ENCODE results near the gene HDC. TPM values are rescaled to one million over a fixed set of nuclear protein-coding genes. Genes with fewer than 3 reads are reported as not detected.
A peak's percentile ranks its signal among the peaks of the same experiment; 100 is the strongest.

The HDC gene
- total RNA-seq, 2 experiments from 2014 or later: 0.13 TPM; not detected in 1

DNA sequence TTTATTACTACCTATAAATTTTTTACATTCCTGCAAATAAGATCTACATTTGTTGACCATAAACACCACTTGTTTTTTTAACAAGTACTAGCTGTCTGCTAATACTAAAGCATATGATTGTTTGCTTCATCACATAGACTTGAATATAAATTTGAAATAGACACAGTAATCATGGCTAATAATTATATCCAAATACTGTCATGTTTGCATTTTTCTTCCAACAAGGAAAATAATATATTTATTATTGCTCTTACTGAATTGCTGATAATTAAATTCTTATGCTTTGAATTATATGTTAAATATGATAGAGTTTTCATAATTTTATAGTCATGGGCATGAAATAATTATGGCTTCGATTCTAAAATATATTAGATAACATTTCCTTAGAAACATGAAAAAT lies 40.5 kb downstream of the HDC start:
- no peak overlapping the region for H3K27ac Mint-ChIP-seq
- DNase-seq: no peak
- H3K4me1 Mint-ChIP-seq (ENCODE audit: low read depth): no peaks in the 10 kb centered on the region
- H3K4me3 Mint-ChIP-seq: no peak overlapping the region
- POLR2A ChIA-PET: no interaction called here
- ATAC-seq: no peak
- peaks cover 33% of the 10 kb centered on the region for H3K36me3 Mint-ChIP-seq (ENCODE audit: low read depth)
- H3K27me3 Mint-ChIP-seq (ENCODE audit: low read depth): no peaks in the 10 kb centered on the region
- CTCF ChIA-PET: no interaction called here
- no peaks in the 10 kb centered on the region for H3K9me3 Mint-ChIP-seq (ENCODE audit: insufficient read depth)

DNA sequence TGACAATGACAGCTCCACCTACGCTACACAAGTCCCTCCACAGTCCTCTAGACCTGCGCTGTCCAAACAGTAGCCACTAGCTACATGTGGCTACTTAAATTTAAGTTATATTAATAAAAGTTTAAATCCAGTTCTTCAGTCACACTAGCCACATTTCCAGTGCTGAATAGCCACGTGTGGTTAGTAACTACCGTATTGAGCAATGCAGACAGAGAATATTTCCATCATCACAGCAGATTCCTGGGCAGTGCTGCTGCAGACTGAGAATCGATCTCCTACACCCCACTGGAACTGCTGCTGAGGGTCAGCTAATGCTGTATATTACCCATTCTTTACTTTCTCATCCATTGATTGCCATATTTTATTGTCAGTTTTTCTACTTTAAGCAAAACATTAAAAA lies 40.9 kb downstream of the HDC start:
- Mint-ChIP-seq H3K4me1 (ENCODE audit: low read depth) (no peaks in the 10 kb centered on the region), H3K36me3 (ENCODE audit: low read depth) (peaks cover 33% of the 10 kb centered on the region), H3K9me3 (ENCODE audit: insufficient read depth) (no peaks in the 10 kb centered on the region), H3K4me3 (no peak overlapping the region), H3K27ac (no peak overlapping the region), H3K27me3 (ENCODE audit: low read depth) (no peaks in the 10 kb centered on the region)
- ChIA-PET POLR2A (no interaction called here), CTCF (no interaction called here)
- ATAC-seq (no peak), DNase-seq (no peak)

DNA sequence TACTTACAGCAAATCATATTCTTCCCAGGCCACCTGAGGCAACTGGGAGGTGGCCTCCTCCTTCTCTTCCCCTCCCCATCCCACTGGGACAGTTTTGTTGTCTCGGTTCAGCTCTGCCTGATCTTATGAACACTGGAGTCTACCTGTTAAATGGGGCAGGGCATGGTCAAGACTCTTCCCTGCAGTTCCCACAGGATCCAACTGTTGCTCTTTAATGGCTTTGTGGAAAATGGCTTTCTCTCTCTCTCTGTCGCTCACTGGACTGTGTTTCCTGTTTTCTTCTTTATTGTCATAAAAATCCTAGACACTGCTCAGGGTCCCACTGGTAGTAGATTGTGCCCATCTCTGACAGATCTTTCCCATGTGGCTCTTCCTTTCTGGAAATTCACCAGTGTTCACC lies 43.3 kb downstream of the HDC start:
- ATAC-seq (no peak), DNase-seq (no peak)
- Mint-ChIP-seq H3K9me3 (ENCODE audit: insufficient read depth) (no peaks in the 10 kb centered on the region), H3K4me3 (no peak overlapping the region), H3K27me3 (ENCODE audit: low read depth) (no peaks in the 10 kb centered on the region), H3K36me3 (ENCODE audit: low read depth) (peaks cover 19% of the 10 kb centered on the region), H3K27ac (no peak overlapping the region), H3K4me1 (ENCODE audit: low read depth) (no peaks in the 10 kb centered on the region)
- ChIA-PET POLR2A (no interaction called here), CTCF (no interaction called here)

DNA sequence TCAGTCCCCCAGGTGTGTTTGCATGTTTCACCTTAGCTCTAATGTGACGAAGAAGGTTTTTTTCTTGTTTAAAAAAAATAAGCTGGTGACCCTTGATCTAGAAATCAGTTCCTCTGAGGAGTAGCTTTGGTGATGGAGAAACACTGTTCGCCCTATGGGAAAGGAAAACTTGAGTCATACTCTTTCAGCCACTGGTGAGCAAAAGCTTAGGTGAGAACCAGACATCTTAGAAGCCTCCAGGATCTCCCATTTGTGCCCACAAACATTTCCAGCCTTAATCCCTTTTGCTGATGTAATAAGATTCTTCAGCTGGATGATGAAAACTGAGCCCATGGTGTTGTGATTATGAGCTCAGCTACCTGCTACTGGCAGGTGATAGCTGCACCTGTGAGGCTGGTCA lies 45.7 kb downstream of the HDC start:
- Mint-ChIP-seq H3K4me1 (ENCODE audit: low read depth) (no peaks in the 10 kb centered on the region), H3K36me3 (ENCODE audit: low read depth) (peaks cover 10% of the 10 kb centered on the region), H3K4me3 (no peak overlapping the region), H3K9me3 (ENCODE audit: insufficient read depth) (no peaks in the 10 kb centered on the region), H3K27me3 (ENCODE audit: low read depth) (peaks cover 6% of the 10 kb centered on the region), H3K27ac (no peak overlapping the region)
- ATAC-seq (no peak), DNase-seq (no peak)
- CTCF ChIA-PET: interaction anchor here (0.7 kb wide), 1 partner anchor 22 kb away, joined by 3 read pairs; no protein-coding TSS in a partner anchor
- POLR2A ChIA-PET: interaction anchor here (0.6 kb wide), 1 partner anchor 11 kb away, joined by 3 read pairs; no protein-coding TSS in a partner anchor

DNA sequence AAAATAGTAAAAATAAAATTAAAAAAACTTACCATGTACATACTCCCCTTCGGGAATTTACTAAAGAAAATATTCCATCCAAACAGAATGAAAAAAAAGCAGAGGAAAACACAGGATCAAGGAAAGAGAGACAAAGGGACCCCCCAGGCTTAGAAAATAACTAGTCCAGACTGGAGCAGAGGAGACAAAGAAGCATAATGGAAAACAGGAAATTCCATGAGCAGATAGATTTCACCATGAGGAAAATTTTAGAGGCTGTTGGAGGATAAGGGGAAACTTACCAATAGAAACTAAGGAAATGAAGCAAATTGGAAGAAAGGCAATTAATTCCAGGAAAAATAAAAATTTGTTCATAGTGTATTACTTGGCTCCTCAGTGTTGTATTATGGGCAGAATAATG lies 46.8 kb downstream of the HDC start:
- DNase-seq: no peak
- Mint-ChIP-seq H3K27me3 (ENCODE audit: low read depth) (peaks cover 12% of the 10 kb centered on the region), H3K27ac (no peak overlapping the region), H3K36me3 (ENCODE audit: low read depth) (peaks cover 8% of the 10 kb centered on the region), H3K9me3 (ENCODE audit: insufficient read depth) (no peaks in the 10 kb centered on the region), H3K4me1 (ENCODE audit: low read depth) (no peaks in the 10 kb centered on the region), H3K4me3 (no peak overlapping the region)
- ATAC-seq: no peak
- CTCF ChIA-PET: interaction anchor here (1.1 kb wide), 1 partner anchor 97 kb away, joined by 3 read pairs; no protein-coding TSS in a partner anchor
- POLR2A ChIA-PET: no interaction called here

DNA sequence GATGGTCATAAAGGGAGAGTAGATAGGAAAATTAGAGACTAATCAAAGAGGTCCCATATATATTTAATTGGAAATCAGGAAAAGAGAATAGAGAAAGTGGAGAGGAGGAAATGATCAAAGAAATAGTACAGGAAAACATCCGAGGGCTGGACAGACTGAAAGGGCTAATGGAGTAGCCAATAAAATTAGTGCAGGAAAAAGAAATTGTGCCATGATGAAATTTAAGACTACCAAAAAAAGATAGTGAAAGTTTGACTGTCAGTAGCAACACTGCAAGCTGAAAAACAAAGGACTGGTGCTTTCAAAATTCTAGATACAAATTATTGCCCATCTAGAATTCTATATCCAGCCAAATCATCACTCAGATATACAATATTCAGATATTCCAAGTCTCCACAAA lies 47.2 kb downstream of the HDC start:
- Mint-ChIP-seq H3K4me1 (ENCODE audit: low read depth) (no peaks in the 10 kb centered on the region), H3K9me3 (ENCODE audit: insufficient read depth) (no peaks in the 10 kb centered on the region), H3K4me3 (no peak overlapping the region), H3K36me3 (ENCODE audit: low read depth) (peaks cover 5% of the 10 kb centered on the region), H3K27me3 (ENCODE audit: low read depth) (peaks cover 14% of the 10 kb centered on the region), H3K27ac (no peak overlapping the region)
- POLR2A ChIA-PET: no interaction called here
- ATAC-seq (no peak), DNase-seq (no peak)
- CTCF ChIA-PET: interaction anchor here (1.1 kb wide), 1 partner anchor 98 kb away, joined by 3 read pairs; no protein-coding TSS in a partner anchor

DNA sequence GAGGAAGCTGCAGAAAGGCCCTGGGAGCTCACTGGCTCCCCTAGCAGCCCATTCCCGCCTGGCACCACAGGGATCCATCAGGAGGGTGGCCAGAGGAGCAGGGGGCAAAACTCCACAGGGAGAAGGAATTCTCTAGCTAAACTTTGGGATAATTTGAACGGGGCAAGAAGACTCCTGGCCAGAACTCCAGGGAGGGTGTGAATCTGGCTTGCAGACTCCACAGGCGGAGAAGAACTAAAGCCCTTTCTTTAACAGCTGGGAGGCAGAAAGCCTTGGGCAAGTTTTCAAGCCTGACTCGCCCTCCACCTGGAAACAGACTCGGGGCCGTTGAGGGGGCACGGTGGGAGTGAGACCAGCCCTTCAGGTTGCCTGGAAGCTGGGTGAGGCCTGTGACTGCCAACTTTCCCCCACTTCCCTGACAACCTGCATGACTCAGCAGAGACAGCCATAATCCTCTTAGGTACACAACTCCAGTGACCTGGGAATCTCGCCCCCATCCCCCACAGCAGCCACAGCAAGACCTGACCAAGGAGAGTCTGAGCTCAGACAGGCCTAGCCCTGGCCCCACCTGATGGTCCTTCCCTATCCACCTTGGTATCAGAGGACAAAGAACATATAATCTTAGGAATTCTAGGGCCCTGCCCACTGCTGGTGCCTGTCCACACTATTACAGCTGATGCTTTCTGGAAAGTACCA lies 54.9 kb downstream of the HDC start:
- H3K9me3 Mint-ChIP-seq (ENCODE audit: insufficient read depth): peaks cover 6% of the 10 kb centered on the region
- DNase-seq: no peak
- CTCF ChIA-PET: no interaction called here
- no peak overlapping the region for H3K4me3 Mint-ChIP-seq
- peaks cover 21% of the 10 kb centered on the region for H3K27me3 Mint-ChIP-seq (ENCODE audit: low read depth)
- peaks cover 3% of the 10 kb centered on the region for H3K4me1 Mint-ChIP-seq (ENCODE audit: low read depth)
- ATAC-seq: no peak
- peaks cover 50% of the 10 kb centered on the region for H3K36me3 Mint-ChIP-seq (ENCODE audit: low read depth)
- no peak overlapping the region for H3K27ac Mint-ChIP-seq
- POLR2A ChIA-PET: interaction anchor here (0.9 kb wide), 1 partner anchor 89 kb away, joined by 3 read pairs; no protein-coding TSS in a partner anchor

DNA sequence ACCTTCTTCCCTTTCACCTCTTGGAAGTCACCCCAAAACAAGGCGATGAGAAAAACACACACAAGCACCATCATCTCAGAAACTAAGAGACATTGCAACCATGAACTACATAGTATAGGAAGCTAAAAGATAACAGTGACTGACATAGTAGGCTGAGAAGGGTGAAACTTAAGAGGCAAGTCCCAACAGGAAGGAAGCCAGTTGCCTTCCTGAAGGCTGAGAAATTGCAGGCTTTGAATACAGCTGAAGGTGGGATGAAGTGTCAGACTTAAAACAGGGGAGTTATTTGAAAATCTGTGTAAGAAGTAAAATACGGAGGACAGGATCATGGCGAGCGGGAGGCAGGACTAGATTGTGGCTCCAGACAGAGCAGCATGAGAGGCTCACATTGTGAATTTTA lies 55.7 kb downstream of the HDC start:
- Mint-ChIP-seq H3K27me3 (ENCODE audit: low read depth) (peaks cover 21% of the 10 kb centered on the region), H3K27ac (no peak overlapping the region), H3K9me3 (ENCODE audit: insufficient read depth) (peaks cover 6% of the 10 kb centered on the region), H3K4me1 (ENCODE audit: low read depth) (peaks cover 3% of the 10 kb centered on the region), H3K4me3 (no peak overlapping the region), H3K36me3 (ENCODE audit: low read depth) (peaks cover 53% of the 10 kb centered on the region)
- ChIA-PET POLR2A (interaction anchor here (0.9 kb wide), 1 partner anchor 90 kb away, joined by 3 read pairs; no protein-coding TSS in a partner anchor), CTCF (interaction anchor here (1.5 kb wide), 1 partner anchor 106 kb away, joined by 4 read pairs; no protein-coding TSS in a partner anchor)
- DNase-seq (no peak), ATAC-seq (no peak)

DNA sequence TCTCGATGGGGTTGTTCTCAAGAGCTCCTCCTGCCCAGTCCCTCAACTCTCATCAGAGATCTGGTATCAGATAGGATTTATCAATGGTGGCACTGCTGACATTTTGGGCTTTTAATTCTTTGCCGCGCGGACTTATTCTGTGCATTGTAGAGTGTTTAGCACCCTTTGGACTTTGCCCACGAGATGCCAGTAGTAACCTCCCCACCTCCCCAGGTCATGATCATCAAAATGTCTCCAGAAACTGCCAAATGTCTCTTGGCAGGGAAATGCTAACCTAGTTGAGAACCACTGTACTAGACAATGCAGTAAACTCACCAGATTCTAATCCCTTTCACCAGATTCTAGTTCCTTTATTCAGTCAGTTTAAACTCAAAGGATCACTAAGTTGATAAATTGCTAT lies 59.5 kb downstream of the HDC start:
- DNase-seq: no peak
- H3K4me1 Mint-ChIP-seq (ENCODE audit: low read depth): peaks cover 3% of the 10 kb centered on the region
- ATAC-seq: no peak
- H3K27ac Mint-ChIP-seq: peak overlapping the region; percentile 23
- H3K9me3 Mint-ChIP-seq (ENCODE audit: insufficient read depth): no peaks in the 10 kb centered on the region
- H3K36me3 Mint-ChIP-seq (ENCODE audit: low read depth): peaks cover 53% of the 10 kb centered on the region
- no peak overlapping the region for H3K4me3 Mint-ChIP-seq
- ChIA-PET POLR2A (no interaction called here), CTCF (no interaction called here)
- H3K27me3 Mint-ChIP-seq (ENCODE audit: low read depth): no peaks in the 10 kb centered on the region

DNA sequence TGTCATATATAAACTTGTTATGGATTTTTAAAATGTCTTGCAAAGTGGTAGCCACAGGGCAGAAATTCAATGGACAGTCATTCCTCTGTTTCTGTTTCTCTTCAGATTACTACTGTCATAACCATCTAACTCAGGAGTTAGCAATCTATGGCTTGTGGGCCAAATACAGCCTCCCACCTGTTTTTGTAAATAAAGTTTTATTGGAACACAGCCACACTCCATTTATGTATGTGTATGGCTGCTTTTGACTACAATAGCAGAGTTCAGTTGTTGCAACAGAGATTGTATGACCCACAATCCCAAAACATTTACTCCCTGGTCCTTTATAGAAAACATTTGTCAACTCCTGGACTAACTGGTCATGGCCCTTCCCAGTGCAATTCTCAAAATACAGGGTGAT lies 63.5 kb downstream of the HDC start:
- Mint-ChIP-seq H3K27ac (no peak overlapping the region), H3K36me3 (ENCODE audit: low read depth) (peaks cover 38% of the 10 kb centered on the region), H3K4me3 (no peak overlapping the region), H3K9me3 (ENCODE audit: insufficient read depth) (no peaks in the 10 kb centered on the region), H3K27me3 (ENCODE audit: low read depth) (no peaks in the 10 kb centered on the region), H3K4me1 (ENCODE audit: low read depth) (no peaks in the 10 kb centered on the region)
- DNase-seq (no peak), ATAC-seq (no peak)
- POLR2A ChIA-PET: no interaction called here
- CTCF ChIA-PET: no interaction called here

DNA sequence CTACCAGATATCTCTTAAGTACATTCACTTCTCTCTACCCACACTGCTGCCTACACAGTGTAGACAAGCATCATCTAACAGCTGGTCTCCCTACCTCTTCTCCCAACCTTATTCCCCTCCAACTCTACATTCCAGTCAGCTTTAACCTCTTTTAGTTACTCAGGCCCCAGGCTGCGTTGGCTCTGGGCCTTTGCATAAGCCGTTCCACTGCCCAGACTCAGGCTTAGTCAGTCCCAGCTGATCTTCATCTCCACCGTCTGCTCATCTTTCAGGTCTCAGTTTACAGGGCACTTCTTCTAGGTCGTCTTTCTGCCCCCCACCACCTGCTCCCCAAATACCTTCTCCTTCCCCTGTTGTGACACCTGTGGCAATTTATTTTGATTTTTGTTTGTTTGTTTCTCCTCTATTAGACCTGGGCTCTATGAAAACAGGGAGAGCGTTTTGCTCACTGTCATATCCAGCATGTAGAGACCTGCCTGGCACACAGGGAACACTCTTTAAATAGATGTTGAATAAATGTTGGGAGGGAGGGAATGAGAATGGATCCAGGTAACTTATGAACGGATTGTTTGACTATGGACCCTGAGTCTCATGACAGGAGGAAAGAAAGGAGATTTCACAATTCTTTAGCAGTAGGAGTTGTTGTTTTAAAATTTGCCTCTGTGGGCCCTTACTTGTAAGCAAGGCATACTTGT lies 72.5 kb downstream of the HDC start:
- Mint-ChIP-seq H3K27ac (no peak overlapping the region), H3K4me3 (no peak overlapping the region), H3K9me3 (ENCODE audit: insufficient read depth) (no peaks in the 10 kb centered on the region), H3K4me1 (ENCODE audit: low read depth) (no peaks in the 10 kb centered on the region), H3K36me3 (ENCODE audit: low read depth) (peaks cover 9% of the 10 kb centered on the region), H3K27me3 (ENCODE audit: low read depth) (no peaks in the 10 kb centered on the region)
- ChIA-PET POLR2A (interaction anchor here (0.8 kb wide), 1 partner anchor 10 kb away, joined by 8 read pairs; no protein-coding TSS in a partner anchor), CTCF (interaction anchor here (1.8 to 2.2 kb wide), 2 partner anchors 10 to 123 kb away, joined by 3 to 6 read pairs; no protein-coding TSS in a partner anchor)
- DNase-seq: no peak
- ATAC-seq: no peak

DNA sequence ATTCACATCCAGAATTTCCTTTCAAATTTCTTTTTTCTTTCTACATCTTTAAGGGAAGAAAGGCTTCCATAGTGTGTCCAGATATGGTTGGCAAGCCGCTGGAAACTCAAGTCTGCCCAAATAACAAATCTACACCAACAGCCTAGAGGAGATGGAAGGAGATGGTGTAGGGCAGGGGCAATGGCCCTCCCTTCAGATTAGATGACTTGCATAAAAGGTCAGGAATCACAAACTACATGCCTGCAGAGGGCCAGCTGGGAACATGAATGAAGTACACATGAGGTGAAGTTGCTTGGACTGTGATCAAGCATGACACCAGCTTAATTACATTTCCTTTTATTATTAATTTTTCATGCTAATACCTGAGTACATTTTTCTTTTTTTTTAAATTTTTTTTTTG lies 73.4 kb downstream of the HDC start:
- peaks cover 9% of the 10 kb centered on the region for H3K36me3 Mint-ChIP-seq (ENCODE audit: low read depth)

More for the DNA sequence above, 73.4 kb downstream of the HDC start:
- CTCF ChIA-PET: interaction anchor here (1.8 kb wide), 1 partner anchor 9 kb away, joined by 3 read pairs; no protein-coding TSS in a partner anchor
- Mint-ChIP-seq H3K4me1 (ENCODE audit: low read depth) (no peaks in the 10 kb centered on the region), H3K9me3 (ENCODE audit: insufficient read depth) (no peaks in the 10 kb centered on the region), H3K4me3 (no peak overlapping the region), H3K27me3 (ENCODE audit: low read depth) (no peaks in the 10 kb centered on the region), H3K27ac (no peak overlapping the region)
- no peak for DNase-seq
- no peak for ATAC-seq
- POLR2A ChIA-PET: no interaction called here

Data from activated CD8-positive, alpha-beta T cell treated with anti-CD3 and anti-CD28 coated beads, Interleukin-2, amount 10 ng/mL, durations not matched to agents 7 days and 5 days (primary cell).